NCI-H1930 (cell line): Measurements from ENCODE around the gene PDGFD.

ENCODE experiments used
- DNase-seq, 2 experiments: peaks; one replicate each; lab custom pipeline; 2025; lab: John Stamatoyannopoulos, UW

The PDGFD gene

DNA sequence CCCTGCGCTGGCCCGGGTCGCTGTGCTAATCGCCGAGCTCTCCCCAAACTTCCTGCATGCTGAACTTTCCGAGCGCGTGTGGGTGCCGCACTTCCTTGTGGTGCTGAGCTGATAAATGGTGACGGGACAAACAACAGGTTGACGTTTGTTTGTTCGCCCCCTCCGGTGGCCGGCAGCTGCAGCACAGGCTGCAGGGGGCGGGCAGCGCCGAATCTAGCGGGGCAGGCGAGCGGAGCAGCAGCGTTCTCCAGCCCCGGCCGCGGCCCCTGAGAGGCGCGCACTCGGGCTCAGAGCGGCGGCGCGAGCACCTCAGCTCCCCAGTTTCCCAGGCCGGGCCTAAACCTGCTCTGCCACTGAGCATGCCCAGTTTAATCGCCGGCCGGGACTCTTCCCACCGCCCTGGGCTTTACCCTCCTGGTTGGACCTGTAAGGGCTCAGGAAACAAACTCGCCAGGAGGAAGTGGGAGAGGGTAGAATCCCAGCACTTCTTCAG is at the start of gene PDGFD:
TSS of gene PDGFD (minus strand) at position 120 of the 493 bp plus-strand sequence.
- DNase-seq = peak; percentile 48 to 49

GRCh38 chr11:104206936-104207335 is 43.0 kb upstream of the PDGFD start:
- no peak for DNase-seq

- DNase-seq = no peak
These were observed 41.9 kb upstream of the PDGFD start for GRCh38 chr11:104205838-104206237.

DNA sequence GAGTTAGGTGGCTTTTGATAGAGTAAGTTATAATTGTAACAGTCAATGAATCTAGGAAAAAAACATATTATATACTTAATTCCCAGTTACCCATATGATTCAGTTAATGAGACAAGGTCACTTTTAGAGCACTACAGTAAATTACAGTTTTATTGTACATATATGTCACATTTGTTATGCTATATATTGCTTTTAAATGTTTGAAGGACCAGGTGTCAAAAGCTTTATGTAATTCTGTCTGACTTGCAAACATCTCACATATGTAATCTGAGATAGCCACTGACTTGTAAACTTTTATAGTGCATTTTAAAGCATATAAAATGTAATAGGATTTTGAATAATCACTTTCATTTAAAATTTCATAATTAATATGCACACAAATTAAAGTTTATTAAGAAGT is 36.7 kb upstream of the PDGFD start:
- DNase-seq = no peak

DNA sequence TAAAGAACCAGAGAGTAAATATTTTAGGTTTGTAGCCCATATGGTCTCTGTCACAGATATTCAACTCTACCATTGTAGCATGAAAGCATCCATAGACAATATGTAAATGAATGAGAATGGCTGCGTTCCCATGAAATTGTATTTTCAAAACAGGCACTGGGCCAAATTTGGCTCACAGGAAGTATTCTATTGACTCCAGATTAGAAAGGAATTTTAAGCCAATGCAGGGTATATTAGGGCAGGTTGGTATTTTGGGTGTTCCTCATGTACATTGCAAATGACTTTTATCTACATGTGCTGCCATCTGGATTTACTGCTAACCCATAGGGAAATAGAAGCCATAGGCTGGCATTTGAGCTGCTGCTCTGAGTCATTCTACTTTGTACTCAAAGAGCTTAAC is 35.1 kb upstream of the PDGFD start:
- no peak for DNase-seq

DNA sequence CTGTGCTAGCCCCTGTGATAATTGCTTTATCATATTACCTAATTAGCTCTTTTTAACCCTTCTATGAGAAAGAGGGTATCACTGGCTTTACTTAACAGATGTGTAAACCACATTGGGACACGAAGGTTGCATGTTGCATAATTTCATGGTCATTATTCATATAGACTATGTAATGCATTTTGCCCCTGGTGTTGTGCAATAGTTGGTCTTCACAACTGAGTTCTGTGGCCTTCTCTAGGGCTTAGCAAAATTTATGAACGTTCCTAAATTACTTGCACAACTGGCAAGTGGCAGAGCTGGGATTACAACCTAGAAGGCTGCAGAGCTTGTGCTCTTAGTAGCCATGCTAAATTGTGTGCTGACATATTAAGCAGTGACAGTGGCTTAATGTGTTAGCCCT is 34.6 kb upstream of the PDGFD start:
- no peak for DNase-seq

GRCh38 chr11:104191124-104191523 is 27.2 kb upstream of the PDGFD start:
- DNase-seq = no peak

DNA sequence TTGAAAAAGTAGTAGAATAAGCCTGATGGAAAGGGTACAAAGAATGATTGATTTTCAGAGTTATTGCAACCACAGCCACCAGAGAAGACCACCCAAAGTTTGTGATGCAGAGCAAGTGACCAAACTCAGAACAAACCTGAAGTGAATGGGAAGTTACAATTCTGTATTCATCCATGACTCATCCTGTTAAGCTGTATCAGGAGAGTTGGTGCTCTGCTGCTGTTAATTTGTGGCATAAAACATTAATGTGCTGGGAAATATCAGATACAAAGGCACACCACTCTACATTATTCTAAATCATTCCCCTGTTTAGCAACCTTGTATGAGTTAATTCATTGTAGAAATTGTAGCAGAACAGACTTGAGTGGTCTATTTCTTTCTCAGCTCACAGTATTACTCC is 19.6 kb upstream of the PDGFD start:
- DNase-seq = no peak

- DNase-seq = no peak
These were observed 11.8 kb upstream of the PDGFD start for GRCh38 chr11:104175769-104176168.

- DNase-seq = no peak
These were observed 5.1 kb upstream of the PDGFD start for GRCh38 chr11:104169091-104169490.

- DNase-seq = no peak
These were observed 1.1 kb upstream of the PDGFD start for GRCh38 chr11:104165014-104165413.

- no peak for DNase-seq
These were observed 583 bp downstream of the PDGFD start for GRCh38 chr11:104163100-104164027.

GRCh38 chr11:104161751-104162450 is 2.0 kb downstream of the PDGFD start:
- DNase-seq = no peak

DNA sequence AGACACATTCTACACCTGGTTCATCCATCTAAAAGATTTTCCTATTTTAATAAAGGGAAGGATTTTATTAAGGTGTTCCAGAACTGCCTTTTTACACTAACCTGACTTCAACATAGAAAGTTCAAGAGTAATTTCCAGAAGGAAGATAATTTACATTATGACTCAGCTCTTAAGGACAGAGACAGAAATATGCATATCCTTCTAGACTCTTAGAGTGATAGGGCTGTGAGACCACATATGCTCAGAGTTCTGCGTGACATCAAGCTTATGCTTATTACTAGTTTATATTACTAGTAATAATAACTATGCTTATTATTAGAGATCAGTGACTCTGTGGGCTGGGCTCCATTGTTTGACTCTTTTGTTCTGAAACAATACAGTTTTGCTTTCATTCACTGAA is 4.6 kb downstream of the PDGFD start:
- peak in 1 of 2 experiments; percentile 34 for DNase-seq

GRCh38 chr11:104155375-104155774 is 8.6 kb downstream of the PDGFD start:
- DNase-seq = no peak

DNA sequence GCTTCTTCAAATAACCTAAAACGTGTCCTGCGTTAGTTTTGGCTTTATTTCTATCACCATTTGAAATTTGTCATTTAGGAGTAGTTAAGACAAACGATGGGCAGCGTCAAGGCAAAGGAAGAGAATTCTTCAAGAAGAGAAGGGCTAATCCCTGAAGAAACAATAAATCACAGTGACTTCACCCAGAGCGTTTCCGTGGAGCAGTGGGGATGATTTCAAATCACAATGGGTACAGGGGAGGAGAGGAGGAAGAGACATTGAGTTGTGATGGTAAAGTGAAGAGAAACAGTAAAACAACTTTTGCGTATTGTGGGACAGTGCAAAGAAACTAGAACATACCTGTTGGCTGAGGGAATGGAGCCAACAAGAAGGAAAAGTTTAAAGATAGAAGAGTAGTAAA is 9.7 kb downstream of the PDGFD start:
- no peak for DNase-seq

- no peak for DNase-seq
These were observed 10.9 kb downstream of the PDGFD start for GRCh38 chr11:104152941-104153505.

DNA sequence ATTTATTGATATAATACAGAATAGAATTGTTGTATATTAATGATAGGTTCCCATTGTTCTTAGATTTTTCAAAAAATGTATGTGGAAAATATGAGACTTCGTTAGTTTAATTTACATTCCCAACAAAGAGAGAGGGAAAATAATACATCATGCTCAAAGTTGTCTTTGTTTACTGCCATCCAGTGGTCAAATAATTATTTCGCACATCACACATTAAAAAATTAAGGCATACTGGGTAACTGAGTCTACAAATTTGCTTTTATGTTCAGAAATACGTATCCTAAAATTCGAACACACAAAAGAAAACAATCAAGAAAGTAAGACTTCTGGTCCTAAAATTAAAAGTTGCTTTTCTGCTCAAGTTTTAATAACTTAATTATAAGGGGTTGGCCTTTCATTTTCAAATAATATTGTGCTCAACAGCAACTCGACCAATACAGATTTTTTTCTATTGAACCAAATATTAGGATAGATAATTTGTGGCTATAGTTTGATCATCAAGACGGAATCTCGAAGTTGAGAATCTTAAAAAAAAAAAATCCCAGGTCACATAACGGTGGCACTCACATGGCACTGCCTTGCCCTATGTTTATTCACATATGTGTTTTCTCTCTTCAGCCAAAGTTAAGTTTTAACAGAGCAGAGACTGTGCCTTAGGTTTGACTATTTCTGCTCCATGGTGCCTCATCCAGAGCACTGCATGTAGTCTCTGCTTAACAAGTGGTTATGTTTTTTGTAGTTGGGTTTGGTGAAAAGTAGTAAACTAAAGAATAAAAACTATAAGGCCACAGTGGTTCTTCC is 12.3 kb downstream of the PDGFD start:
- DNase-seq = no peak

- DNase-seq = no peak
These were observed 15.2 kb downstream of the PDGFD start for GRCh38 chr11:104148706-104149105.

GRCh38 chr11:104148074-104148473 is 15.9 kb downstream of the PDGFD start:
- DNase-seq = no peak

DNA sequence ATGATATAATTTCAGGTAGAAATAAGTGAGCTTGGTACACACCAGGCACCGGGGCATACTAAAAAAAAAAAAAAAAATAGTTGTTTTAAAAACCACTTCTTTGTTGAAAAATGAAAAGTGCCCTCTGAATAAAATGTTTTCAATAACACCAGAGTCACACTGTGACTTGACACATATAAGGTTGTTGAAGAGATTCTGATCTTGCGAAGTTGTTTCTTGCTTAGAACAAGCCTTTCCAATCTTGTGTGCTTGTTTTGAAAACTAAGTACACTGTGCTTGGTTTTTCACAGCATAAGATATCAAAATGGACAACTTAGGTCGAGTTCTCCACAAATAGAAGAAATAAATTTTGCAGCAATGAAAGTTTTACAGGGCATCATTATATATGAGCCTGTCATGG is 17.0 kb downstream of the PDGFD start:
- DNase-seq = no peak

DNA sequence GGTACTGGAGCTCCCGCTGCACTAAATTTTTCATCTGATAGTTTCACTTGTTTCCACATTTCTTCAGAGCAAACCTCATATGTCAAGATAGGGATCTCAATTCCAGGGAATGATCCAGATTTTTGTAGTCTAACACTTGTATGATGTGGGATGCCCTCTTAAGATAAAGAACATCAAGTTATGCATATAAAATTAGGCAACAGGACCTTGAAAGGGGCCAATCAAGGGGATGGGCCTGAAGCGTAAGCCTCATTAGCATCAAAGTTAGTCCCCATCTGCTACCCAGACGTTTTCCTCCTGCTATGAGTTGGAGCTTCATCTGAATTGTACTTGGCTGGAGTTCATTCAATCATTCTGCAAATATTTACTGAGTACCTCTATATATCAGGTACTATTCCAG is 17.5 kb downstream of the PDGFD start:
- DNase-seq = no peak
